ENCODE results near the gene NGFR. TPM values are rescaled to one million over a fixed set of nuclear protein-coding genes. Genes with fewer than 3 reads are reported as not detected.

Gene NGFR
- total and polyA plus RNA-seq, 8 donors = 2.7 to 16.2 (median 11.3) TPM

GRCh38 chr17:49530118-49530517 is 35.0 kb downstream of the NGFR start:
- intact Hi-C loops (cut with DNase I) = no loop called here
- ATAC-seq = no peak
- H3K27me3 ChIP-seq = peaks cover 0 to 82% of the 10 kb centered on the region in 2 donors

GRCh38 chr17:49543860-49544259 is 48.8 kb downstream of the NGFR start:
- H3K27me3 ChIP-seq = peaks cover 0 to 7% of the 10 kb centered on the region in 2 donors
- H3K9me3 ChIP-seq = peaks cover 0 to 2% of the 10 kb centered on the region in 2 donors
- H3K4me3 ChIP-seq = no peak overlapping the region
- ATAC-seq (no peak), DNase-seq (no peak)
- TF ChIP-seq, protein P1, sequence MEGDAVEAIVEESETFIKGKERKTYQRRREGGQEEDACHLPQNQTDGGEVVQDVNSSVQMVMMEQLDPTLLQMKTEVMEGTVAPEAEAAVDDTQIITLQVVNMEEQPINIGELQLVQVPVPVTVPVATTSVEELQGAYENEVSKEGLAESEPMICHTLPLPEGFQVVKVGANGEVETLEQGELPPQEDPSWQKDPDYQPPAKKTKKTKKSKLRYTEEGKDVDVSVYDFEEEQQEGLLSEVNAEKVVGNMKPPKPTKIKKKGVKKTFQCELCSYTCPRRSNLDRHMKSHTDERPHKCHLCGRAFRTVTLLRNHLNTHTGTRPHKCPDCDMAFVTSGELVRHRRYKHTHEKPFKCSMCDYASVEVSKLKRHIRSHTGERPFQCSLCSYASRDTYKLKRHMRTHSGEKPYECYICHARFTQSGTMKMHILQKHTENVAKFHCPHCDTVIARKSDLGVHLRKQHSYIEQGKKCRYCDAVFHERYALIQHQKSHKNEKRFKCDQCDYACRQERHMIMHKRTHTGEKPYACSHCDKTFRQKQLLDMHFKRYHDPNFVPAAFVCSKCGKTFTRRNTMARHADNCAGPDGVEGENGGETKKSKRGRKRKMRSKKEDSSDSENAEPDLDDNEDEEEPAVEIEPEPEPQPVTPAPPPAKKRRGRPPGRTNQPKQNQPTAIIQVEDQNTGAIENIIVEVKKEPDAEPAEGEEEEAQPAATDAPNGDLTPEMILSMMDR (IDR thresholded peaks at IDR 0.05) = no peak
- no peak overlapping the region for H3K27ac ChIP-seq
- intact Hi-C loops (cut with DNase I) = no loop called here
- no peaks in the 10 kb centered on the region for H3K4me1 ChIP-seq
- no peaks in the 10 kb centered on the region for H3K36me3 ChIP-seq

More at GRCh38 chr17:49530118-49530517, 35.0 kb downstream of the NGFR start:
- Histone ChIP-seq H3K9me3 (no peaks in the 10 kb centered on the region), H3K4me3 (no peak overlapping the region), H3K4me1 (no peaks in the 10 kb centered on the region), H3K27ac (no peak overlapping the region), H3K36me3 (no peaks in the 10 kb centered on the region)
- DNase-seq = no peak
- TF ChIP-seq, protein P1 (IDR thresholded peaks at IDR 0.05) = no peak

GRCh38 chr17:49545007-49545660 is 50.0 kb downstream of the NGFR start:
- Histone ChIP-seq H3K36me3 (no peaks in the 10 kb centered on the region), H3K4me1 (no peaks in the 10 kb centered on the region), H3K27me3 (peaks cover 0 to 7% of the 10 kb centered on the region in 2 donors), H3K27ac (no peak overlapping the region), H3K9me3 (peaks cover 0 to 2% of the 10 kb centered on the region in 2 donors), H3K4me3 (no peak overlapping the region)
- TF ChIP-seq, protein P1 (IDR thresholded peaks at IDR 0.05) = no peak
- ATAC-seq (no peak), DNase-seq (no peak)
- intact Hi-C loops (cut with DNase I) = no loop called here

DNA sequence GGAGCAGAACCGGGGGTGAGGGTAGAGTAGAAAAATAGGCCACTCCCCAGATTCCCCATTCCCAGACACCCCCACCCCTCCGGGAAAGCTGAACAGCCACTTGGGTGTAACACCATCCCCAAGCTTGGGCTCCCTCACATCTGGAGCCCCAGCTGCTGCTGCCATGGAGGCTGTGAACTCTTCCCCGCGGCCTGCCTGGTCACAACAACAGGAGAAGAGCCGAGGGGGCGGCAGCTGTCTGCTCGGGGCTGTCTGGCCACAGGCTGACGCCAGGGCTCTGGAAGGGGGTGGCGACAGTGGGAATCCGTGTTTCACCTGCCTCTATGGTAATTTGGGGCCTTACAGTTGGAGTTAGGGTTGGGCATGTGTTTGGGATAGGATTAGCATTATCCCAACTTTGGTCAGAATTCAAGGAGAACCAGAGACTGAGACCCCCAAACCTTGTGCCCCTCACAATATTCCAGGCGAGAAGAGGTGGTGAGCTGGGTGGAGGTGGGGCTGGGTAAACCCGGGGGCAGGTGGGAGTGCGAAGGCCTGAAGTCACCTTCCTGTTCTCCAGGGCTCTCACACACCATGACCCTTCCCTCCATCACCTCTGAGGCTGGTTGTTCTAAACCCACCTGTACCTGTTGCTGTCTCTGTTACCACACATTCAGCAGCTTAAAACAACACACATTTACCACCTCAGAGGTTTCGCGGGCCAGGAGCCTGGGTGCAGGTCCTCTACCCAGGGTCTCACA is 50.9 kb downstream of the NGFR start:
- no peak for ATAC-seq
- Histone ChIP-seq H3K27ac (no peak overlapping the region), H3K4me3 (no peak overlapping the region), H3K36me3 (no peaks in the 10 kb centered on the region), H3K4me1 (no peaks in the 10 kb centered on the region), H3K27me3 (peaks cover 0 to 7% of the 10 kb centered on the region in 2 donors), H3K9me3 (peaks cover 0 to 2% of the 10 kb centered on the region in 2 donors)
- intact Hi-C loops (cut with DNase I) = no loop called here
- TF ChIP-seq, protein P1 (IDR thresholded peaks at IDR 0.05) = no peak
- no peak for DNase-seq

All from left lung (tissue), 10 donors.